GM18858 (cell line): Measurements from ENCODE around the gene IFT88.

ENCODE experiments used
- ATAC-seq: cut with Tn5 transposase; IDR thresholded peaks from one replicate; pipeline ENCODE4 v1.9.1; 2021; ENCODE audit not compliant: unreplicated experiment

Gene IFT88

GRCh38 chr13:20685092-20685491 is 118.1 kb downstream of the IFT88 start:
- no peak for ATAC-seq

- no peak for ATAC-seq
Observed at GRCh38 chr13:20686167-20686566, 119.2 kb downstream of the IFT88 start.

- no peak for ATAC-seq
Observed at GRCh38 chr13:20686863-20687579, 120.1 kb downstream of the IFT88 start.

- ATAC-seq = no peak
Observed at GRCh38 chr13:20689291-20689690, 122.3 kb downstream of the IFT88 start.

- no peak for ATAC-seq
Observed at GRCh38 chr13:20691616-20692015, 124.7 kb downstream of the IFT88 start.

- ATAC-seq = no peak
Observed at GRCh38 chr13:20696073-20696472, 129.1 kb downstream of the IFT88 start.

- no peak for ATAC-seq
Observed at GRCh38 chr13:20699715-20700114, 132.8 kb downstream of the IFT88 start.

- ATAC-seq = no peak
Observed at GRCh38 chr13:20700288-20700687, 133.3 kb downstream of the IFT88 start.

- ATAC-seq = no peak
Observed at GRCh38 chr13:20701461-20701860, 134.5 kb downstream of the IFT88 start.

- no peak for ATAC-seq
Observed at GRCh38 chr13:20702530-20702914, 135.6 kb downstream of the IFT88 start.

GRCh38 chr13:20702915-20703779 is 136.2 kb downstream of the IFT88 start, which contains the start of gene IL17D:
TSS of gene IL17D (plus strand) at chr13:20703699. CDS start at chr13:20704002, 303 bp downstream.
- peak; percentile 14 for ATAC-seq

GRCh38 chr13:20703780-20704458 is 137.0 kb downstream of the IFT88 start:
- ATAC-seq = peak; percentile 90

- ATAC-seq = no peak
Observed at GRCh38 chr13:20704459-20705069, 137.6 kb downstream of the IFT88 start.

GRCh38 chr13:20706661-20707060 is 139.7 kb downstream of the IFT88 start:
- no peak for ATAC-seq

- ATAC-seq = no peak
Observed at GRCh38 chr13:20708216-20708615, 141.3 kb downstream of the IFT88 start.

- no peak for ATAC-seq
Observed at GRCh38 chr13:20709369-20709768, 142.4 kb downstream of the IFT88 start.

- no peak for ATAC-seq
Observed at GRCh38 chr13:20709782-20710181, 142.8 kb downstream of the IFT88 start.

GRCh38 chr13:20711301-20712044 is 144.5 kb downstream of the IFT88 start:
- ATAC-seq = no peak

GRCh38 chr13:20713014-20713376 is 146.0 kb downstream of the IFT88 start:
- no peak for ATAC-seq

- ATAC-seq = no peak
Observed at GRCh38 chr13:20713751-20714150, 146.8 kb downstream of the IFT88 start.

GRCh38 chr13:20714161-20714560 is 147.2 kb downstream of the IFT88 start:
- no peak for ATAC-seq
